ENCODE data around the gene RASAL3. TPM values are rescaled to one million over a fixed set of nuclear protein-coding genes. Genes with fewer than 3 reads are reported as not detected.

The RASAL3 gene
- total RNA-seq, 1 experiment from 2014 or later: 1.1 TPM

DNA sequence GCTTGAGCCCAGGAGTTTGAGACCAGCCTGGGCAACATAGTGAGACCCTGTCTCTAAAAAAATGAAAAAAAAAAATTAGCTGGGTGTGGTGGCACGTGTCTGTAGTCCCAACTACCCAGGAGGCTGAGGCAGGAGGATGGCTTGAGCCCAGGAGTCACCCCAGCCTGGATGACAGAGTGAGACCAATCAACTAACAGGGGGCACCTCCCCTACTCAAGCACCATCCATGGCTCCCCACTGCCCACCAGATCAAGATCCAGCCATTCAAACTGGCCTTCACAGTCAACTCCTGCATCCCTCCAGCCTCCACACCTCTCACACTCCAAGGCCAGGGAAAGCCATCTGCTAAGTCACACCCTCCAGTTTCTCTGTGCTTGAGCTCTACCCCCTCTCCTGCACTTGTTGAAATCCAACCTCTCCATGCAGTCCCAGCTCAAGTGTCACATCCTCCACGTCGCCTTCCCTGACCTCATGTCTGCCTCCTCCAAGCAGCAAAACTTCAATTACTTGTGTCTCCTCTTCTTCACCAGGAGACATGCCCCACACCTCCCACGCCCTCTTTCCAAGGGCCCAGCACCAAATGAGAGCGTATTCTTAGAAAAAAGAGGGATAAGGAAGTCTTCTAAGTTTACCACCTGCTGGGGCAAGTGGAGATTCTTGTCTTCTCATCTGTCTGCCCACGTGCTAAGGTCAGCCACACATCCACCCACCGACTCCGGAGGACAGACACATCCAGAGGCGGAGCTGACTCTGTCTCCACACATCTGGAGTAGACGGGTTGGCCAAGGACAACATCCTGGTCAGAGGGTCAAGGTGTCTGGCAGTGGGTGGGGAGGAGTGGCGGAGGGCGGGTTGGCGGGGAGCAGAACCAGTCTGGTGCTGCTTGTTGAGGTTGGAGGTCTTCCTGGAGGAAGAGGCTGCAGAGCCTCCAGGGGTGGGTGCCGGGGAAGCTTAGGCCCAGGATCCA lies 43.0 kb upstream of the RASAL3 start:
- BruUV-seq (replicated peaks): TSS peak; percentile 57
- Histone ChIP-seq H3K27me3 (replicated peaks; ENCODE audit: insufficient read depth, low read depth, low read length, poor library complexity) (no peaks in the 10 kb centered on the region), H3K36me3 (ENCODE audit: insufficient read depth, low read length, poor library complexity, severe bottlenecking) (peaks cover 8% of the 10 kb centered on the region), H3K4me1 (ENCODE audit: insufficient read depth, low read length, poor library complexity, severe bottlenecking) (peaks cover 39% of the 10 kb centered on the region), H3K27ac (ENCODE audit: low read depth, low read length, poor library complexity, severe bottlenecking) (peak overlapping the region; percentile 81), H3K4me3 (ENCODE audit: low read depth, low read length, poor library complexity, severe bottlenecking) (peak overlapping the region; percentile 71), H3K9me3 (ENCODE audit: low read depth, low read length, poor library complexity, severe bottlenecking) (no peaks in the 10 kb centered on the region)
- intact Hi-C loops (cut with micrococcal nuclease; ENCODE audit: unreplicated experiment): loop anchor here (5.0 kb wide), 2 partner anchors 50 to 90 kb away; partner anchors contain the start of gene AKAP8L
- no peak for TF ChIP-seq EZH2 (IDR thresholded peaks at IDR 0.05; ENCODE audit: borderline replicate concordance, low read depth, low read length, poor library complexity, severe bottlenecking)
- no peak for TF ChIP-seq CTCF (conservative IDR thresholded peaks at IDR 0.05; ENCODE audit: low read depth, low read length)
- CTCF ChIA-PET: no interaction called here
- peak; percentile 78 for DNase-seq (ENCODE audit: low spot score)
- POLR2A ChIA-PET (ENCODE audit: low non-redundant PET): no interaction called here

DNA sequence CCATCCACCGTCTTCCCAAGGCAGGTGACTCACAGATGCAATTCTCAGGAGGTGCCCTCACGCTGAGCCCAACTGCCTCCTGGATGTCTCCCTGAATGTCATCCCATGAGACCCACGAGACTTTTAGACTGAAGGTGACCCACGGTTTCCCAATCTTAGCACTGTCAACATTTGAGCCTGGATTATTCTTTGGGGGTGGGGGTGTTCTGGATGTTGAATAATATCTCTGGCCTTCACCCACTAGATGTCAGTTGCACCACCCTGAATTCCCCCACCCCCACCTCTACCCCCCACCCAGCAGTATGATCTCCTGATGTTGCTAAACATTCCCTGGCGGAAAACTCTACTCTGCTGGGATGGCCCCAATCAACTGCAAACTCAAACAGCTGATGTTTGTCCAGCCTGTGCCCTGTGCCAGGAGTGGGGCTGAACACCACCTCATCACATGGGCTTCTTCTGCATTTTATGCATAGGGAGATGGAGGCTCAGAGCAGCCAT lies 41.8 kb upstream of the RASAL3 start:
- DNase-seq (ENCODE audit: low spot score): no peak
- TF ChIP-seq EZH2 (IDR thresholded peaks at IDR 0.05; ENCODE audit: borderline replicate concordance, low read depth, low read length, poor library complexity, severe bottlenecking) (no peak), CTCF (conservative IDR thresholded peaks at IDR 0.05; ENCODE audit: low read depth, low read length) (no peak)
- intact Hi-C loops (cut with micrococcal nuclease; ENCODE audit: unreplicated experiment): loop anchor here (5.0 kb wide), 2 partner anchors 51 to 89 kb away; partner anchors contain the start of gene AKAP8L
- BruUV-seq (replicated peaks): no TSS peak
- ChIA-PET CTCF (no interaction called here), POLR2A (ENCODE audit: low non-redundant PET) (no interaction called here)
- no peaks in the 10 kb centered on the region for H3K9me3 ChIP-seq (ENCODE audit: low read depth, low read length, poor library complexity, severe bottlenecking)
- H3K36me3 ChIP-seq (ENCODE audit: insufficient read depth, low read length, poor library complexity, severe bottlenecking): no peaks in the 10 kb centered on the region
- H3K27me3 ChIP-seq (replicated peaks; ENCODE audit: insufficient read depth, low read depth, low read length, poor library complexity): no peaks in the 10 kb centered on the region
- no peak overlapping the region for H3K4me3 ChIP-seq (ENCODE audit: low read depth, low read length, poor library complexity, severe bottlenecking)
- peaks cover 46% of the 10 kb centered on the region for H3K4me1 ChIP-seq (ENCODE audit: insufficient read depth, low read length, poor library complexity, severe bottlenecking)
- peak overlapping the region; percentile 66 for H3K27ac ChIP-seq (ENCODE audit: low read depth, low read length, poor library complexity, severe bottlenecking)

GRCh38 chr19:15502264-15502663 lies 37.9 kb upstream of the RASAL3 start:
- Histone ChIP-seq H3K27me3 (replicated peaks; ENCODE audit: insufficient read depth, low read depth, low read length, poor library complexity) (no peaks in the 10 kb centered on the region), H3K9me3 (ENCODE audit: low read depth, low read length, poor library complexity, severe bottlenecking) (no peaks in the 10 kb centered on the region), H3K4me1 (ENCODE audit: insufficient read depth, low read length, poor library complexity, severe bottlenecking) (peaks cover 56% of the 10 kb centered on the region), H3K4me3 (ENCODE audit: low read depth, low read length, poor library complexity, severe bottlenecking) (no peak overlapping the region), H3K27ac (ENCODE audit: low read depth, low read length, poor library complexity, severe bottlenecking) (peak overlapping the region; percentile 84), H3K36me3 (ENCODE audit: insufficient read depth, low read length, poor library complexity, severe bottlenecking) (no peaks in the 10 kb centered on the region)
- CTCF ChIA-PET: no interaction called here
- DNase-seq (ENCODE audit: low spot score): peak; percentile 90
- POLR2A ChIA-PET (ENCODE audit: low non-redundant PET): interaction anchor here (0.6 kb wide), 1 partner anchor 14 kb away, joined by 3 read pairs; no protein-coding TSS in a partner anchor
- no peak for TF ChIP-seq EZH2 (IDR thresholded peaks at IDR 0.05; ENCODE audit: borderline replicate concordance, low read depth, low read length, poor library complexity, severe bottlenecking)
- BruUV-seq (replicated peaks): no TSS peak
- intact Hi-C loops (cut with micrococcal nuclease; ENCODE audit: unreplicated experiment): no loop called here

All from A673 (cell line).